Activated naive CD8-positive, alpha-beta T cell treated with anti-CD3 and anti-CD28 coated beads for 36 hours (primary cell): Measurements from ENCODE around the gene SNW1. TPM values are rescaled to one million over a fixed set of nuclear protein-coding genes. Genes with fewer than 3 reads are reported as not detected.
"Not testable (repeated sequence)": the region's sequence is repeated elsewhere in the genome, so short reads cannot be mapped to it uniquely, and the experiment has no call there.

Experiments
- DNase-seq: peaks from one replicate; pipeline ENCODE4 v3.0.0; 2021
- H3K27ac Mint-ChIP-seq: one replicate; pipeline ENCODE4 v1.8.0; 2022; ENCODE audit warnings: mild to moderate bottlenecking, moderate library complexity, mixed read lengths
- H3K27me3 Mint-ChIP-seq: one replicate; pipeline ENCODE4 v1.8.0; 2022; ENCODE audit warnings: mild to moderate bottlenecking, mixed read lengths
- H3K36me3 Mint-ChIP-seq: one replicate; pipeline ENCODE4 v1.8.0; 2021; ENCODE audit warnings: mild to moderate bottlenecking, mixed read lengths
- H3K4me1 Mint-ChIP-seq: one replicate; pipeline ENCODE4 v1.8.0; 2021; ENCODE audit warnings: mixed read lengths
- H3K4me3 Mint-ChIP-seq: one replicate; pipeline ENCODE4 v1.8.0; 2022; ENCODE audit warnings: mild to moderate bottlenecking, moderate library complexity, mixed read lengths
- H3K9me3 Mint-ChIP-seq: one replicate; pipeline ENCODE4 v1.8.0; 2022; ENCODE audit warnings: mixed read lengths
- total RNA-seq, 2 experiments: library from RNA; stranded (reverse); gene quantifications; one replicate each; pipeline ENCODE4 v1.2.3, GENCODE V29; 2021

SNW1 gene
- total RNA-seq, 2 experiments from 2014 or later: 114 to 117 TPM

GRCh38 chr14:77768442-77769069 is 7.6 kb upstream of the SNW1 start:
- DNase-seq, H3K4me3 Mint-ChIP-seq, H3K36me3 Mint-ChIP-seq, H3K9me3 Mint-ChIP-seq, H3K27me3 Mint-ChIP-seq, H3K4me1 Mint-ChIP-seq, H3K27ac Mint-ChIP-seq: not testable (repeated sequence)

- peaks cover 14% of the 10 kb centered on the region for H3K4me1 Mint-ChIP-seq
- no peak for DNase-seq
- H3K27me3 Mint-ChIP-seq: no peaks in the 10 kb centered on the region
- peaks cover 4% of the 10 kb centered on the region for H3K36me3 Mint-ChIP-seq
- no peak overlapping the region for H3K4me3 Mint-ChIP-seq
- H3K9me3 Mint-ChIP-seq: no peaks in the 10 kb centered on the region
- no peak overlapping the region for H3K27ac Mint-ChIP-seq
Observed at GRCh38 chr14:77763978-77764377, 3.0 kb upstream of the SNW1 start.

- peaks cover 21% of the 10 kb centered on the region for H3K4me1 Mint-ChIP-seq
- no peak overlapping the region for H3K27ac Mint-ChIP-seq
- no peak overlapping the region for H3K4me3 Mint-ChIP-seq
- H3K27me3 Mint-ChIP-seq: no peaks in the 10 kb centered on the region
- DNase-seq: no peak
- H3K9me3 Mint-ChIP-seq: no peaks in the 10 kb centered on the region
- H3K36me3 Mint-ChIP-seq: peaks cover 11% of the 10 kb centered on the region
Observed at GRCh38 chr14:77763316-77763715, 2.4 kb upstream of the SNW1 start.

- Mint-ChIP-seq H3K27ac (peak overlapping the region; percentile 97), H3K9me3 (no peaks in the 10 kb centered on the region), H3K4me3 (peak overlapping the region; percentile 93), H3K27me3 (no peaks in the 10 kb centered on the region), H3K4me1 (peaks cover 29% of the 10 kb centered on the region), H3K36me3 (peaks cover 14% of the 10 kb centered on the region)
- DNase-seq: no peak
Observed at GRCh38 chr14:77761205-77761931, 412 bp upstream of the SNW1 start.

GRCh38 chr14:77752799-77753516 is 8.0 kb downstream of the SNW1 start:
- Mint-ChIP-seq H3K4me3 (no peak overlapping the region), H3K9me3 (no peaks in the 10 kb centered on the region), H3K27ac (no peak overlapping the region), H3K4me1 (peaks cover 20% of the 10 kb centered on the region), H3K36me3 (peaks cover 38% of the 10 kb centered on the region), H3K27me3 (no peaks in the 10 kb centered on the region)
- no peak for DNase-seq

GRCh38 chr14:77752266-77752665 is 8.7 kb downstream of the SNW1 start:
- Mint-ChIP-seq H3K4me3 (no peak overlapping the region), H3K36me3 (peaks cover 40% of the 10 kb centered on the region), H3K9me3 (no peaks in the 10 kb centered on the region), H3K4me1 (peaks cover 15% of the 10 kb centered on the region), H3K27ac (no peak overlapping the region), H3K27me3 (no peaks in the 10 kb centered on the region)
- no peak for DNase-seq

- H3K27me3 Mint-ChIP-seq, DNase-seq, H3K4me3 Mint-ChIP-seq, H3K4me1 Mint-ChIP-seq, H3K9me3 Mint-ChIP-seq, H3K27ac Mint-ChIP-seq: not testable (repeated sequence)
- H3K36me3 Mint-ChIP-seq: peaks cover 36% of the 10 kb centered on the region
Observed at GRCh38 chr14:77747425-77747824, 13.5 kb downstream of the SNW1 start.

GRCh38 chr14:77746064-77746702 is 14.8 kb downstream of the SNW1 start:
- peaks cover 20% of the 10 kb centered on the region for H3K4me1 Mint-ChIP-seq
- H3K27ac Mint-ChIP-seq: no peak overlapping the region
- no peak overlapping the region for H3K4me3 Mint-ChIP-seq
- no peak for DNase-seq
- peaks cover 36% of the 10 kb centered on the region for H3K36me3 Mint-ChIP-seq
- H3K9me3 Mint-ChIP-seq: no peaks in the 10 kb centered on the region
- no peaks in the 10 kb centered on the region for H3K27me3 Mint-ChIP-seq

- Mint-ChIP-seq H3K4me3 (no peak overlapping the region), H3K27ac (peak overlapping the region; percentile 74), H3K9me3 (no peaks in the 10 kb centered on the region), H3K36me3 (peaks cover 20% of the 10 kb centered on the region), H3K27me3 (no peaks in the 10 kb centered on the region), H3K4me1 (peaks cover 25% of the 10 kb centered on the region)
- DNase-seq: no peak
Observed at GRCh38 chr14:77741438-77741837, 19.5 kb downstream of the SNW1 start.

GRCh38 chr14:77738559-77739250 is 22.3 kb downstream of the SNW1 start:
- H3K27ac Mint-ChIP-seq: no peak overlapping the region
- no peaks in the 10 kb centered on the region for H3K27me3 Mint-ChIP-seq
- no peak for DNase-seq
- no peaks in the 10 kb centered on the region for H3K9me3 Mint-ChIP-seq
- H3K4me3 Mint-ChIP-seq: no peak overlapping the region
- H3K4me1 Mint-ChIP-seq: peaks cover 21% of the 10 kb centered on the region
- peaks cover 21% of the 10 kb centered on the region for H3K36me3 Mint-ChIP-seq

- Mint-ChIP-seq H3K36me3 (peaks cover 34% of the 10 kb centered on the region), H3K4me3 (no peak overlapping the region)
Observed at GRCh38 chr14:77730976-77731497, 29.9 kb downstream of the SNW1 start.

GRCh38 chr14:77722301-77722700 is 38.7 kb downstream of the SNW1 start:
- Mint-ChIP-seq H3K36me3 (peaks cover 41% of the 10 kb centered on the region), H3K27me3 (no peaks in the 10 kb centered on the region), H3K27ac (peak overlapping the region; percentile 49), H3K4me3 (no peak overlapping the region), H3K9me3 (no peaks in the 10 kb centered on the region), H3K4me1 (peaks cover 4% of the 10 kb centered on the region)
- no peak for DNase-seq

More at GRCh38 chr14:77730976-77731497, 29.9 kb downstream of the SNW1 start:
- Mint-ChIP-seq H3K27me3 (no peaks in the 10 kb centered on the region), H3K4me1 (peaks cover 2% of the 10 kb centered on the region), H3K9me3 (no peaks in the 10 kb centered on the region), H3K27ac (peak overlapping the region; percentile 10)
- no peak for DNase-seq

- no peak overlapping the region for H3K4me3 Mint-ChIP-seq
- no peaks in the 10 kb centered on the region for H3K27me3 Mint-ChIP-seq
- no peak overlapping the region for H3K27ac Mint-ChIP-seq
- H3K4me1 Mint-ChIP-seq: peaks cover 4% of the 10 kb centered on the region
- DNase-seq: no peak
- peaks cover 35% of the 10 kb centered on the region for H3K36me3 Mint-ChIP-seq
- no peaks in the 10 kb centered on the region for H3K9me3 Mint-ChIP-seq
Observed at GRCh38 chr14:77721437-77721836, 39.5 kb downstream of the SNW1 start.

GRCh38 chr14:77717608-77718305 is 43.2 kb downstream of the SNW1 start:
- H3K4me1 Mint-ChIP-seq: peaks cover 15% of the 10 kb centered on the region
- H3K36me3 Mint-ChIP-seq: peaks cover 38% of the 10 kb centered on the region
- peak overlapping the region; percentile 47 for H3K27ac Mint-ChIP-seq
- no peaks in the 10 kb centered on the region for H3K27me3 Mint-ChIP-seq
- DNase-seq: no peak
- H3K9me3 Mint-ChIP-seq: no peaks in the 10 kb centered on the region
- no peak overlapping the region for H3K4me3 Mint-ChIP-seq
